GM04503 (cell line): ENCODE measurements around the gene TMED6.
A peak's percentile ranks its signal among the peaks of the same experiment; 100 is the strongest.
"Not testable (repeated sequence)": the region's sequence is repeated elsewhere in the genome, so short reads cannot be mapped to it uniquely, and the experiment has no call there.

Experiments
- DNase-seq: peaks from one replicate; pipeline ENCODE4 v3.0.0-alpha.2; 2012; ENCODE audit warnings: low read depth

Gene TMED6

GRCh38 chr16:69360070-69360469 lies 8.5 kb upstream of the TMED6 start:
- DNase-seq = not testable (repeated sequence)

DNA sequence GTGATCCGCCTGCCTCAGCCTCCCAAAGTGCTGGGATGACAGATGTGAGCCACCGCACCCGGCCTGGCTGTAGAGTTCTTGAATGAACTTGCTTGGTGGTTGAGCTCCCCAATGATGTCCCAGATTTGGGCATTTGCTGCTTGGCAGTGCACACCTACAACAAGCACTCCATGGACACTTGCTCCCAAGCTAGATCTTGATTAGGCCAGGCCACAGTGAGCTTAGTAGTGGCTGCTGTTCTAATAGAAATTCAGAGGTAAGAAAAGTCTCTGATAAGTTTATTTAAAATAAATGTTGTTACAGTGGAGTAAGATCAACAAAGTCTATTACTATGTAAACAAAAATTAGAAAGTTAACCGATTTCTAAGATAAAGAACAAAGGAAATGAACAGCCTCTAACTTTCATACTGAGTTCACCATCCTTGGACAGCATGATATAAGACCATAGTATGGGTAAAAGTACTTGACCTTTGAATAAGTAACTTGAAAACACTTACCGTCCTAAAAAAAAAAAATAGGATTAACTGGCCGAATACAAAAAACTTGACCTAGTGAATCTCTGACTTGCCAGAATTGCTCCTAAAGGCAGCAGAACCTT lies 951 bp downstream of the TMED6 start:
- DNase-seq = no peak

DNA sequence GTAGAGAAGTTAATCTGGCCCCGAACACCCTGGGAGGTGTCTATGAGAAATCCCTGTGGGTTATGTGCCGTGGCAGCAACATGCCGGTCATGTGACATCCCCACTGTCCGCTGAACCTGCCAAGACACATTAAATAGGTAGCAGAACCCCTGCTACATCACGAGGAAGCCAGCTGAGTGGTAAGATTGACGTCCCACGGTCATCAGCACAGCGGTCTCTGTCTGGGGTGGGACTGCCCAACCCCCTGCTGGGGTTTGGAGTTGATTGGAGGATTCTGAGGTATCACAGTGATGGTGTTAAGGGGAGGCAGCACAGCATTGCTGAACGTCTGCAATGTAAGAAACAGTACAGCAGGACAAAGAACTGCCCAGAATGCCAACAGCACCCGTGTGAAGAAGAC lies 2.0 kb downstream of the TMED6 start:
- DNase-seq = no peak

DNA sequence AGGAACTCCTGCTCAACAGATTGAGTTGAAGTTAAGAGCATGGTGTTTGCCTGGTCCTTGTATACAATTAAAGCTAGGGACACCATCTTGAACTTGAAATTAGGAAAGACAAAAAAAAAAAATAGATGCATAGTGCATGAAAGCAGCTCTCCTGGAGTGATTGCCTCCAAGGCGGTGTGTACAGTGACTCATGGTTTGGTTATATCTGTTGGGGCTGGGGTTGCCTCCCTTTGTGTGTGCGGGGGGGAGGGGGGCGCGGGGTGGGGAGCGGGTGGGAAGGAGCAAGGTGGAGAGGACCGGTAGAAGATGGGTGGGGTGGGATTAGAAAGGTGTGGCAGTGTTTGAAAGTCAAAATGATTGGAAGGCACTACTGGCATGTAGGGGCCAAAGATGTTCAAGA lies 3.4 kb downstream of the TMED6 start:
- no peak for DNase-seq

DNA sequence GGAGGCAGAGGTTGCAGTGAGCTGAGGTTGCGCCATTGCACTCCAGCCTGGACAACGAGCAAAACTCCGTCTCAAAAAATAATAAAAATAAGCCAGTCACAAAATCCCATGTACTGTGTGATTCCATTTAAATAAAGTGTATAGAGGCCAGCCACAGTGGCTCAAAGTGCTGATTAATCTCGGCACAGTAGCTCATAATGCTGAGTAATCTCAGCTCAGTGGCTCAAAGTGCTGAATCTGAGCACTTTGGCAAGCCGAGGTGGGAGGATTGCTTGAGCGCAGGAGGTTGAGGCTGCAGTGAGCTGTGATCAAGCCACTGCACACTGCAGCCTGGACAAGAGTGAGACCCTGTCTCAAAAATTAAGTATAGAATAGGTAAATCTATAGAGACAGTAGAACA lies 4.9 kb downstream of the TMED6 start:
- no peak for DNase-seq

DNA sequence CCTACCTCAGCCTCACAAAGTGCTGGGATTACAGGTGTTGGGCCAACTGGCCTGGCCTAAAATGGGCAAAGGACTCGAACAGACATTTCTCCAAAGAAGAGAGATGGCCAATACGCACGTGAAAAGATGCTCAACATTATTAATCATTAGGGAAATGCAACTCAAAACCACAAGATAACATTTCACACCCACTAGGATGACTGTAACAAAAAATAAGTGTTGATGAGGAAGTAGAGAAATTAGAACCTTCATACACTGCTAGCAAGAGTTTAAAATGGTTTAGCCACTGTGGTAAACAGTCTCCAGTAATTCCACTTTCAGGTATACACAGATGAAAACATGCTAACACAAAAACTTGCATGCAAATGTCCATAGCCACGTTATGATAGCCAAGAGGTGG lies 5.7 kb downstream of the TMED6 start:
- no peak for DNase-seq

- DNase-seq = no peak
Measured at GRCh38 chr16:69344171-69344570, 7.4 kb downstream of the TMED6 start.

- DNase-seq = no peak
Measured at GRCh38 chr16:69340095-69340644, 11.4 kb downstream of the TMED6 start.

DNA sequence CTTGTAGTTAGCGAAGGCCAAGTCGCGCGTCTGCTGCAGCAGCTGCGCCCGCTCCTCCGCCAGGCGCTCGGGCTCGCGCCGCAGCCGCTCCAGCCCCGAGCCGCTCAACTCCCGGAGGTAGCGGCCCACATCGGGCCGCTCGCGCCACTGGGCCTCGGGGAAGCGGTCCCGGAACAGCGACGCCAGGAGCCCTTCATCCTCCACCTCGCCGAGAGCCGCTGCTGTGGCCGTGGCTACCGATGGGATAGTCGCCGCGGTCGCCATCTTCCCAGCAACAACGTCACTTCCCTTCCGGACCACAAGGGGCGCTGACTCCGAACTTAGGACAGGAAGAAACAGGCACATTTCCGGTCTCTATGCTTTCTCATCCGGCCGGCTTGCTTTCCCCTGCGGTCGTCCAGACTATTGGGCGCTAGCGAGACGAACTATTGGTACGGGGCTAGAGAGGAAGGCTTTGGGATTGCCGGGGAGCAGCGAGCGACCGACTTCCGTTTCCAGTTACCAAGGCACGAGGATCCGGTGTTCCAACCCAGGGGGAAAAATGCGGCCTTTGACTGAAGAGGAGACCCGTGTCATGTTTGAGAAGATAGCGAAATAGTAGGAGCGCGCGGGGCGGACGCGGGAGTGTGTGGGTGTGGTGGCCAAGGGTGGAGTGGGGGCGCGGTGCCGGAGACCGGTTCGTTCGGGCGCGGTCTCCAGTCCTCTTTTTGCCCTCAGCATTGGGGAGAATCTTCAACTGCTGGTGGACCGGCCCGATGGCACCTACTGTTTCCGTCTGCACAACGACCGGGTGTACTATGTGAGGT lies 12.1 kb downstream of the TMED6 start, which contains the start of the genes COG8 and NIP7:
Gene COG8 (minus strand): TSS at position 276 of the 806 bp plus-strand sequence. CDS start 12 bp downstream, at position 264.
Gene NIP7 (plus strand): TSS at position 484 of the 806 bp plus-strand sequence. CDS start 58 bp downstream, at position 542.
- DNase-seq = peak; percentile 94

DNA sequence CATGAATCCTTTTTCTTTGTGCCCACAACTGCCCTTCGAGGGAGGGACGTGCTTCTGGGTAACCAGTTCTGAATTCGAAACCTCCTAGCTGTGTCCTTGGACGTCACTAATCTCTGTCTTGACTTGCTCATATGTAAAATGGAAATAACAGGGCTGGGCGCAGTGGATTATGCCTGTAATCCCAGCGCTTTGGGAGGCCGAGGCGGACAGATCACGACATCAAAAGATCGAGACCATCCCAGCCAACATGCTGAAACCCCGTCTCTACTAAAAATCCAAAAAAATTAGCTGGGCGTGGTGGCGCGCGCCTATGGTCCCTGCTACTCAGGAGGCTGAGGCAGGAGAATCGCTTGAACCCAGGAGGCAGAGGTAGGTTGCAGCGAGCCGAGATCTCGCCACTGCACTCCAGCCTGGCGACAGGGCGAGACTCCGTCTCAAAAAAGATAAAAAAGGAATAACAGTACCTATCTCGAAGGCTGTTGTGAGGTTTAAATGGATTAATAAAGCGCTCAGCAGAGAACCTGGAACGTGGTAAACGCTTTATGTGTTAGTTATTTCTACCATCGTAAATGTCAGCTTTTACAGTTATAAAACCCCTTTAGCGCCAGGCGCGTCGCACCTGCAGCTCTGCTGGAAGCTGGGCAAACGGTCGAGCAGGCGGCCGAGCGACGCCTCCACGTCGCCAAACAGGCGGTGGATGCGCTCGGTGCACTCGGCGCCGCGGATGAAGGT lies 12.9 kb downstream of the TMED6 start:
- no peak for DNase-seq

DNA sequence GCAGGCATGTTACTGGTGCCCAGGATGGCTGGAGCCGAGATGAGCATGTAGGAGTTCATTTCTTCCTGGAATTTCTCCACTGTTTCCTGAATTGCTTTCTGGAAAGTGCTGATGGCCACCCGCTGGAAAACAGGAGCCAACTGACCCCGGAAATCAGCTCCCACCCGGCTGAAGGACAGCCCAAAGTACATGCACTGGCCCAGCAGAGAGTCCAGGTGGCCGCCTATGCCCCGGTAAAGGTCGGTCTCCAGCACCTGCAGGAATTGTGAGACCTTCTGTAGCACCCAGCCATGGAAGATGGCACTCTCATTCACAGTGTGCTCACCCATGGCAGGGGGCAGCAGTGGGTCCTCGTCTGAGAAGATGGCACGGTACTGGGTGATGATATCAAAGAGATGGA lies 16.9 kb downstream of the TMED6 start:
- no peak for DNase-seq

- peak; percentile 55 for DNase-seq
Measured at GRCh38 chr16:69330286-69331109, 21.1 kb downstream of the TMED6 start, which contains the start of gene PDF. Gene PDF, minus strand, starts transcription at chr16:69330588. Its CDS starts 18 bp downstream, at chr16:69330570.

DNA sequence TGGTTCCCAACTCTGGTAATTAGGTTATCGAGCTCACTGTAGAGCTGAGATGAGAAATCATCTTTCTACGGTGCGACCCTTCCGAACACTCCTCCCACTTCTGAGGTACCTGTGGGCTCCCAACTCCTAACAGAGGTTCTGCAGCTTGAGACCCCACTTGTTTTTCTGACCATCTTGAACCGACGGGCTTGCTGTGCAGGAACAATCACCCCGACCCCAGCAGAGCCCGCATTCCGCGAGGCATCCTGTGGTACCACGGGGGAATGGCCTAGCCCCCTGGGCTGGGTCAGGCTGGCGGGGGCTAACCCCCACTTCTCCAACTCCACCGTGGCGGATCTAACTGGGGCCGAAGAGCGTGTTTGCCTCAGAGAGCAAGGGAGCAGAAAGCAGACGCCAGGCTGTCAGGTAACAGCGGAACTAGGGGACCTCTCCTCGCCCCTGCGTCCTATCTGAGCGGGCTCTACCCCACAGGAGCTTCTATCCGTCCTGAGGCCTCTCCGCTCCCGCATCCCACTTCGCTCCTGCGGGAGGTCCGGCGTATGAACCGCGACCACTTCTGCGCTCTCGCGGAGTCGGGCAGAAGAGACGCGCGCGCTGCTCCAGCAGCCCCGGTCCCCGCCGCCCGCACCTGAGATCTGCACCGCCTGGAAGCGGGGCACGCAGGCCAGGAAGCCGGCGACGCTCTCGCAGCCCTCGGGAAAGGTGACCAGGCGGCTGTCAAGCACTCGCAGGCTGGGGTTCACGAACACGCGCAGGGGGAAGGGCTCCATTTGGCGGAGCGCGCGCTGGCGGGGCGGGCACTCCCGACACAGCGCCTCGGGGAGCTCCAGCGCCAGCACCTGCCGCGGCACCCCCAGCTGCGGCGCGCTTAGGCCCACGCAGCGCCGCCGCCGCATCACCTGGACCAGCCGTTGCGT lies 22.0 kb downstream of the TMED6 start:
- DNase-seq = no peak

DNA sequence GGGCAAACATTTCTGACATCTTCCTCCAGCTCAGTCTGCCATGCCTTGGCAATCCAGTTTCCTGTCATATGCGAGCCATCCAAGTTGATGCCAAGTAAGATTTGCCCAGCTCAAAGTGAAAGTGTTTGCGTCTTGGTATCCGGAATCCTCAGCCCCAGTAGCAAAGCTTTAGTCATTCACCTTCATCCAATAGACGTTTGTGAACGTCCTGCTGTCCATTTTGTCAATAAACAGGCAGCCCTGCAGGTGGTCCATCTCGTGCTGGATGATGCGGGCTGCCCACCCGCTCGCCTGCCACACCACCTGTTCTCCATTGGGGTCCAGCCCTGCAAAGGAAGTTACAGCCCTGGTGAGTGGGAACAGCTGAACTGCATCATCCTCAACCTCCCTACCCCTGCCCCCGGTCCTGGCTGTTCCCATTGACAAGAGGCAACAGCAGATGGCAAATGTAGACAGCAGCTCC lies 22.7 kb downstream of the TMED6 start:
- DNase-seq = no peak

DNA sequence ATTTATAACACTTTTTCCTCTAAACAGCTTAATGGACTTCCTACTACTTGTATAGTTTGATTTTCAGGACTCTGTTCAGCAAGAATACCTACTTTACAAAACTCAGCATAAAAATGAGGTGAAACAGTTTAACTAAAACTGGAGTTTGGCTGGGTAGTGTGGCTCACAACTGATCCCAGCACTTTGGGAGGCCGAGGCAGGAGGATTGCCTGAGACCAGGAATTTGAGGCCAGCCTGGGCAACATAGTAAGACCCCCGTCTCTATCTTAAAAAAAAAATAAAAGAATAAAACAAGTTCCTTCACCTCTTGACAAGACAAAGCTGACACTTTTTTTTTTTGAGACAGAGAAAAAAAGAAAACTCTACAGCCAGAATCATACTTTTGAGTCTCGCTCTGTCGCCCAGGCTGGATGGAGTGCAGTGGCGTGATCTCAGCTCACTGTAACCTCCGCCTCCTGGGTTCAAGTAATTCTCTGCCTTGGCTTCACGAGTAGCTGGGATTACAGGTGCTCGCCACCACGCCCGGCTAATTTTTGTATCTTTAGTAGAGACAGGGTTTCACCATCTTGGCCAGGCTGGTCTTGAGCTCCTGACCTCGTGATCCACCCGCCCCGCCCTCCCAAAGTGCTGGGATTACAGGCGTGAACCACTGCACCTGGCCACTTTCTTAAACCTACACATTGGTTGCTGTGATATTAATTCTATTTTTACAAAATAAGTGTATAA lies 23.8 kb downstream of the TMED6 start:
- no peak for DNase-seq

GRCh38 chr16:69326172-69326873 lies 25.3 kb downstream of the TMED6 start:
- DNase-seq = no peak

GRCh38 chr16:69325784-69326171 lies 25.8 kb downstream of the TMED6 start:
- no peak for DNase-seq

GRCh38 chr16:69324585-69325253 lies 26.9 kb downstream of the TMED6 start:
- DNase-seq = no peak
